ENCODE measurements around the gene WDR86. TPM values are rescaled to one million over a fixed set of nuclear protein-coding genes. Genes with fewer than 3 reads are reported as not detected.

Gene WDR86
- polyA plus RNA-seq, 3 donors: 24.3 to 52.0 (median 39.1) TPM

GRCh38 chr7:151375530-151376217, 34.2 kb downstream of the WDR86 start:
- DNase-seq (ENCODE audit: extremely low read depth in 1 of 11, low read depth in 9 of 11, low spot score in 4 of 11): no peak

GRCh38 chr7:151374726-151375125, 35.1 kb downstream of the WDR86 start:
- DNase-seq (ENCODE audit: extremely low read depth in 1 of 11, low read depth in 9 of 11, low spot score in 4 of 11): no peak

- no peak for DNase-seq (ENCODE audit: extremely low read depth in 1 of 11, low read depth in 9 of 11, low spot score in 4 of 11)
Observed at GRCh38 chr7:151374139-151374538, 35.7 kb downstream of the WDR86 start.

DNA sequence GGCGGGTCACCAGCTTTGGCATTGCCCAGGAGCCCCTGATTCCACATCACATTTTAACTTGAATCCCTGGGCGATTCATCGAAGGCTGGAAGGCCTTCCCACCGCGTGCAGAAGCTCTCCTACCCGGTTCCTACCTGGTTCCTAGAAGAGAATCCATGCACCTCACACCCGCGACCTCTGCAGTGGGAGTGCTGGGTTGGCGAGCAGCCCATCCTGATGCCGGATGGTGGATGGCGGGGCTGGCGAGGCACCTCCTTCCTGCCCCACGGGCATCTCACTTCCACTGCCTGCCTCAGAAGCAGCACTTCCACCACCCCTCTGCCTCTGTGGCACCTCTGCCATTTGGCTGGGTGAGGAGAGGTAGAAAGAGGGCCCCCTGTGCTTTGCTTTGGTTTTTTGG, 36.2 kb downstream of the WDR86 start:
- no peak for DNase-seq (ENCODE audit: extremely low read depth in 1 of 11, low read depth in 9 of 11, low spot score in 4 of 11)

DNA sequence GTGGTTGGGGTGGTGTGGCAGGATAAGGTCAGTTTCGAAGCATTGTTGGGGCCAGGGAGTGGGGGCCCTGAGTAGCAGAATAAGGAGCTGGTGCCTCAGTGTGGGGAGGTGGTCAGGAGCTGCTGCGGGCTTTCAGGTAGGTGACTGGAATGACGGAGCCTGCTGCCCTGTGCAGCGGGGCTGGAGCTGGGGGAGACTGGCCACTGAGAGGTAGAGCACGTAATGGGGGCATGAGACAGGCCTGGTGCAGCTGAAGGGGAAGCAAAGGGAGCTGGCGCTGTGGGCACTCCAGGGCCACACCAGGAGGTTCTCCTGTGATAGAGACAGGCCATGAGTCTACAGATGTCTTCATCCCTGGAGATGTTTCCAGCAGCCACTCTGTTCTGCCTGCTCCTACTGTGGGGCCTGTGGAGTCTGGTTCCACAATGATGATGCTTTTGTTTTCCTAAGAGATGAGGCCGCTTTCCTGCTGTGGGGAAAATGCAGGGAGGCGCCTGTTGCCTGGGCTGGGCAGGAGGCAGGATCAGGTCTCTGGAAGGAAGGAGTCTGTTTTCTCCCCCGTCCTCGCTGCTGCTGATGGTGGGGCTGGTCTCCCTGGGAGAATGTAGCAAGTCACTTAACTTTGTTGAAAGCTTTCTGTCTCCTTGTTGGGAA, 37.1 kb downstream of the WDR86 start:
- no peak for DNase-seq (ENCODE audit: extremely low read depth in 1 of 11, low read depth in 9 of 11, low spot score in 4 of 11)

- DNase-seq (ENCODE audit: extremely low read depth in 1 of 11, low read depth in 9 of 11, low spot score in 4 of 11): no peak
Observed at GRCh38 chr7:151371266-151371665, 38.6 kb downstream of the WDR86 start.

DNA sequence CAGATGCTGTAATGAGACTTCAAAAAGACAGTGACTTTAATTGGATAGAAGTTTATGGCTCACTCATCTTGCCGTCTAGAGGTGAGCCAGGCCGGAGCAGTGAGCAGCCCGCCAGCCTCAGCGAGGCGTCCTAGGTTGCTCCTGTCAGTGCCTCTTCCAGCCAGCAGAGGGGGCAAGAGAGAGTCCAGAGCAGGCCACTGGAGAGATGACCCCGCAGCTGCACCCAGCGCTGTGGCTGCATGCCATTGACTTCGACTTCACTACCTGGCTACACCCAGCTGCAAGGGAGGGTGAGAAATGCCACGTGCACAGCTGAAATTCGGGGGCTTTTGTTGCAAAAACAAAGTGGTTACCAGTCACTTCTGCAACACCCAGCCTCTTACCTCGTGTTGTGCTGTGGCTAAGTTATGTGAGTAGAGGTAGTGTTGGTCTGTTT, 41.7 kb downstream of the WDR86 start:
- peak; percentile 56 to 82 (median 76) for DNase-seq (ENCODE audit: extremely low read depth in 1 of 11, low read depth in 9 of 11, low spot score in 4 of 11)

- DNase-seq (ENCODE audit: extremely low read depth in 1 of 11, low read depth in 9 of 11, low spot score in 4 of 11): no peak
Observed at GRCh38 chr7:151367284-151367683, 42.6 kb downstream of the WDR86 start.

DNA sequence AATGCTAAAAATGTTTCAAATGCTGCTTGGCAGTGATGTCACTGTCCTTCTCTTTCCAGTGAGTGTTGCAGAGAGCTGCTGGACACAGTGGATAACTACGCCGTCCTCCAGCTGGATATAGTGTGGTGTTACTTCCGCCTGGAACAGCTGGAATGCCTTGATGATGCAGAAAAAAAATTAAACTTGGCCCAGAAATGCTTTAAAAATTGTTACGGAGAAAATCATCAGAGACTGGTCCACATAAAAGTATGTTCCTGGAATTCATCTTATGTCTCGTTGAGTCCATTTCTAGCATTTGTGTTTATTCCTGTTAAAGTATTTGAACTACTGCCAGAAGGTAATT, 43.0 kb downstream of the WDR86 start:
- DNase-seq (ENCODE audit: extremely low read depth in 1 of 11, low read depth in 9 of 11, low spot score in 4 of 11): peak in 5 of 11 donors; percentile 44 to 69 (median 62)

DNA sequence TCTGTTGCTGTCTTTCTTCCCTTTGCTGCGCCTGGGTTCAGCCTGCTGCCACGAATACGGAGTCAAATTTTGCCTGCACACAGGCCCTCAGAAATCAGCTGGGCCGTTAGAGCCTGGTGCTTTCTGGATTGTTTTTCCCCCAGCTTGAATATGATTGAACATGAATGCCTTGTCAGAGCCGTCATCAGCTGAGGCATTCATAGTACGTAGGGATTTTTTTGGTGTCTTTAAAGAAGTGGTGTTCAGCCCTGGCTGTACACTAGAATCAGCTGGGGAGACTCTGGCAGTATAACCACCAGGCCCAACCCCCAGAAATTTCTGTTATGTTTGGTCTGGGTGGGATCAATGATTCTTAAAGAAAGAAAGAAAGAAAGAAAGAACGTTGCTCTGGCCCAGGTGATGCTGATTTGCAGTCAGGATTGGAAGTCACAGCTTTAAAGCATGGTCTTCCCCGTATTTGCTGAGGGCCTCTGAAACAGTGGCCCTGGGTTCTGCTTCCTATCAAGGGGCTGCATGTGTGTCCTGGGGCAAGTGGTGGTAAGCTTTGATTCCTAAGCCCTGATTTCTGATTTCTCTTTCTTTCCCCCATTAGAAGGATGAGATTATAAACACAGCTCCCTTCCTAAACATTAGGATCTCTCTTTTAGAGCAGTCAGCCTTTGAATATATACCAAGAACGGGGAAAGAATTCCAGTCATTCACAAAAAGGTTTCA, 43.5 kb downstream of the WDR86 start:
- no peak for DNase-seq (ENCODE audit: extremely low read depth in 1 of 11, low read depth in 9 of 11, low spot score in 4 of 11)

DNA sequence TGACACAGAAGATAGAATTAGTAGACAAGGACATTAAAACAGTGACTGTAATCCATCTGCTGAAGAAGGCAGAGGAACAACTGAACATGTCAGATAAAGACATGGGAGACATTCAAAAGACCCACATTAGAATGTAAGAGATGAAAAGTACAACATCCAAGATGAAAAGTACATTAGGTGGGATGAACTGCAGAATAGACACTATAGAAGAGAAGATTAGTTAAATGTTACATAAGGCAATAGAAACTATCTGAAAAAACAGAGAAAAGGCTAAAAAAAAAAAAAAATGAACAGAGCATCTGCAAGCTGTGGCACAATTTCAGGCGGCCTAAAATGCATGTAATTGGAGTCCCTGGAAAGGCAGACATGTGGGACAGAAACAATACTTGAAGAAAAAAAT, 46.7 kb downstream of the WDR86 start:
- no peak for DNase-seq (ENCODE audit: extremely low read depth in 1 of 11, low read depth in 9 of 11, low spot score in 4 of 11)

DNA sequence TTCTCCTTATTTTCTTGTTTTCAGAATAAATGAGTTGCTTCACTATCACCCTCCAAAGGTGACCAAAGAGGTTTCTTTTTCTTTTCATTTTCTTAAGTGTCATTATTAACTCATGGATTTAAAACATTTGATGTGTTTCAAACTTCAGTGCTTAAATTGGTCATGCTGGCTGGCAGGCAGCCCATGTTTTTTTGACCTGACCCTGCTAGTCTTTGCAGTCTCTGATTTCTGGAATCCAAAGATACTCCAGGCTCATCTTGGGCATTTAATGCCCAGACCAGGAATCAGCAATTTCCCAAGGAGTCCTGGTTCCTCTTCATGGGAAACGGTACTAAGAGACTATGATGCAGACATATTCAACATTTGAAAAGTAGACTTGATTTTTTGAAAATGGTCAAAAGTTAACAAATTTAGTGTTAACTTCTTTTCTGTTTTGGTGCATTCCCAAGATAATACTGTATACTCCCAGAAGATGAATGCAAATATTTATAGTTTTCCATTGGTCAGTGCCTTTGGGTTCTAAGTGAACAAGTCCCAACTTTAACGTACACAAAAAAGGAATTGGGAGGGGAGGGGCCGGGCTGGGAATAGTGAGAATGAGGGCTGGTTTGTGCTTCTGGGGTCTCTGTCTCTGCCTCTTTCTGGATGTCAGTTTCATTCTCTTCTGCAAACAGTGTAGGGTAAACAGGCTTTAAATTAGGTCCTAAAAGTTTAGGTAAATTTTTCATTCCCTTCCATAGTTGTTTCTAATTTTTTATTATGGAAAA, 48.5 kb downstream of the WDR86 start:
- DNase-seq (ENCODE audit: extremely low read depth in 1 of 11, low read depth in 9 of 11, low spot score in 4 of 11): no peak

- DNase-seq (ENCODE audit: extremely low read depth in 1 of 11, low read depth in 9 of 11, low spot score in 4 of 11): no peak
Observed at GRCh38 chr7:151352512-151352911, 57.3 kb downstream of the WDR86 start.

GRCh38 chr7:151351967-151352366, 57.9 kb downstream of the WDR86 start:
- DNase-seq (ENCODE audit: extremely low read depth in 1 of 11, low read depth in 9 of 11, low spot score in 4 of 11): no peak

DNA sequence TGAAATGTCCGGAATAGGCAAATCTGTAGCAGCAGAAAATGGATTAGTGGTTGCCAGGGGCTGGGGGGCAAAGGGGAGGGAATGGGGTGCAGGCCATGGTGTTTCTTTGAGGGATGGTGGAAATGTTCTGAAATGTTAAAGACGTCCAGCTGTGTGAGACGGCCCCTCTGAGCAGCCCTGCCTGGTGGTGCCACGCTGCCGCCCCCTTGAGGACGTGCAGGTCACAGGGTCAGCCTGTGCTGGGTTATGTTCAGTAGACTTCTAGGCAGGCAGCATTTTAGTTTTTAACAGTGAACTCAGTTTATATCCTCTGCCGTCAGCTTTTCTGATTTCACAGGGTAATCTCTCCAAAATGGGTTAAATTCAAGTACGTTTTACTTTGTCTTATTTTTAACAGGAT, 58.8 kb downstream of the WDR86 start:
- DNase-seq (ENCODE audit: extremely low read depth in 1 of 11, low read depth in 9 of 11, low spot score in 4 of 11): no peak

- DNase-seq (ENCODE audit: extremely low read depth in 1 of 11, low read depth in 9 of 11, low spot score in 4 of 11): no peak
Observed at GRCh38 chr7:151349507-151349853, 60.4 kb downstream of the WDR86 start.

DNA sequence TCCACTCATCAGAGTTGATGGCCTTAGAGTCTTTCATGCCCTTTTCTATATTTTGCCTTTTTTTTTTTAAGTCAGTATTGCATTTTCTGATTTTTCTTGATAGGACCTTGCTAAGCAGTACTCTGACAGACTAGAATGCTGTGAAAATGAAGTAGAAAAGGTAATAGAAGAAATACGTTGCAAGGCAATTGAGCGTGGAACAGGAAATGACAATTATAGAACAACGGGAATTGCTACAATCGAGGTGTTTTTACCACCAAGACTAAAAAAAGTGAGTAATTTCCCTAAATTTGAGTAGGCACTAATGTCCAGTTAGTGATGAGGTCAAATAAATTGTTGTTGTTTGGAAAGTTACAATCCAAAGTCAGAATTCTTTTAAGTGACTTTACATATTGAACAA, 60.9 kb downstream of the WDR86 start:
- DNase-seq (ENCODE audit: extremely low read depth in 1 of 11, low read depth in 9 of 11, low spot score in 4 of 11): no peak

DNA sequence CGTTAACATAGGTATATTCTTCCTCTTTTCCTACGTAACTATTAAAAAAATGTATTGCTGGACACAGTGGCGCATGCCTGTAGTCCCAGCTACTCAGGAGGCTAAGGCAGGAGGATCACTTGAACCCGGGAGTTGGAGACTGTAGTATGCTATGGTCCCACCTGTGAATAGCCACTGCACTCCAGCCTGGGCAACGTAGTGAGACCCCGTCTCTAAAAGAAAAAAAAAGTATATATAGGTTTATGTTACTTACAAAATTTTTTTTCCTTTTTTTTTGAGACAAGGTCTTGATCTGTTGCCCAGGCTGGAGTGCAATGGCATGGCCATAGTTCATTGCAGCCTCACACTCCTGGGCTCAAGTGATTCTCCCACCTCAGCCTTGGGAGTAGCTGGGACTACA, 62.6 kb downstream of the WDR86 start:
- no peak for DNase-seq (ENCODE audit: extremely low read depth in 1 of 11, low read depth in 9 of 11, low spot score in 4 of 11)

- DNase-seq (ENCODE audit: extremely low read depth in 1 of 11, low read depth in 9 of 11, low spot score in 4 of 11): no peak
Observed at GRCh38 chr7:151346470-151346769, 63.4 kb downstream of the WDR86 start.
